Thyroid gland (tissue), 4 donors: ENCODE measurements around the gene SH3RF3.

ENCODE experiments used
- CTCF ChIP-seq, 6 experiments: fragments of 200-600 bp in 3 of 6; fragments of 450-650 bp in 3 of 6; sonication (generic) in 3 of 6; IDR thresholded peaks; one replicate each; pipeline ENCODE4 v1.5.1; 2016 to 2019; ENCODE audit warnings: antibody characterized with exemption in 6 of 6, mild to moderate bottlenecking in 2 of 6, inconsistent platforms in 1 of 6, moderate library complexity in 1 of 6
- POLR2A ChIP-seq, 2 donors: fragments of 450-650 bp; IDR thresholded peaks; one replicate each; pipeline ENCODE4 v1.6.1; 2017; ENCODE audit warnings: antibody characterized with exemption in 2 of 2, mild to moderate bottlenecking in 2 of 2, moderate library complexity in 1 of 2

GRCh38 chr2:109206569-109207146 is 77.7 kb downstream of the SH3RF3 start:
- TF ChIP-seq CTCF (IDR thresholded peaks at IDR 0.05) (no peak), POLR2A (IDR thresholded peaks at IDR 0.05) (no peak)
